ENCODE results near the gene HUS1B.
"Not testable (repeated sequence)": the region's sequence is repeated elsewhere in the genome, so short reads cannot be mapped to it uniquely, and the experiment has no call there.

Gene HUS1B

DNA sequence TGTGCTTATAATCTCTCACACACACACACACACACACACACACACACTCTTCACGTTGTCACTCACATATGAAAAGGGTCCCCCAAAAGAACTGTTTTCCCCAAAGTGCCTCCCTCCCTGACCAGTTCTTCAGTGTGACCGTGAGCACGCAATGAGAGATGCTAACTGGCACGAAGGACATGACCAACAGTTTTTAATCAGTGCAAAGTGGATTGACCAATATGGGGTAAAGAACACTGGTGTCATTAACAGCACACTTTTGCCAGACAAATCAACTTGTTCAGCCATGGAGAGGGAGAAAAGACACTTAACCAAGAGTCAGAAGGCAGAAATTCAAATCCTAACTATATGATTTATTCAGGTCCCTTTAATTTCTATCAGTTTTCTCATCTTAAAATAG is 21.0 kb upstream of the HUS1B start:
- DNase-seq: no peak

DNA sequence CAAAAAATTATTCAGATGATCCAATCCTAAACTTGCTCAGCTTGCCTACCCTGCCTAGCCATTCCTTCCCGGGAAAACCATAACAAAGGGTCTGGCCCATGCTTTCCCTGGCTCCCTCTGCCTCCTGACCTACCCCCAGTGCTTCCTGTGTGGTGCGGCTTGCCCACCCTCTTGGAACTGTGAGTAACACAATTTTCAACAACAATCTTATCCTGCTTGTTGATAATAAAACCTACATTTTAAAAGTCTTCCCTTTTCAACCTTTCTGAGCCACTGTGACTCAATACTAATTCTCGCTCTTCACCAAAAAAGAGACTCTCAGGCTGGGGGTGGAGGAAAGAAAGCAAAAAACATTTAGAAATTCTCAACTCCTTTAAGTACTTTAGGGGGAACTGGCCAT is 18.1 kb upstream of the HUS1B start:
- no peak for DNase-seq

DNA sequence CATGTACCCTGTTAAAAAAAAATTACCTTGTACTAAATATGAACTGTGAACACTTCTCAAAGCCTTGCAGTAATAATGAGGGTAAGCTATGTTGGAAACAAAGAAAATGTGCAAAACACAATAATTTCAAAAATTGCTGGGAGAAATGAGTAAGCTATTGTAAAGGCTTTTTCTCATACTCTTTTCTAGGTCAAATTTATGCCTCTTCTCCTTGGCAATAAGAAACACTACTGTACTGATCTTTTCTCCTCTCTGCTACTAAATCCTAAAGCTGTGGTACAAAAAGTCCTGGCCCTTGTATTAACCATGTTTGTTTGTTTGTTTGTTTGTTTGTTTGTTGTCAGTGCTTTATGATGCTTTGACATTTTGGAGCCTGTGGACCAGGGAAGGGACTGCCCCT is 17.5 kb upstream of the HUS1B start:
- no peak for DNase-seq

DNA sequence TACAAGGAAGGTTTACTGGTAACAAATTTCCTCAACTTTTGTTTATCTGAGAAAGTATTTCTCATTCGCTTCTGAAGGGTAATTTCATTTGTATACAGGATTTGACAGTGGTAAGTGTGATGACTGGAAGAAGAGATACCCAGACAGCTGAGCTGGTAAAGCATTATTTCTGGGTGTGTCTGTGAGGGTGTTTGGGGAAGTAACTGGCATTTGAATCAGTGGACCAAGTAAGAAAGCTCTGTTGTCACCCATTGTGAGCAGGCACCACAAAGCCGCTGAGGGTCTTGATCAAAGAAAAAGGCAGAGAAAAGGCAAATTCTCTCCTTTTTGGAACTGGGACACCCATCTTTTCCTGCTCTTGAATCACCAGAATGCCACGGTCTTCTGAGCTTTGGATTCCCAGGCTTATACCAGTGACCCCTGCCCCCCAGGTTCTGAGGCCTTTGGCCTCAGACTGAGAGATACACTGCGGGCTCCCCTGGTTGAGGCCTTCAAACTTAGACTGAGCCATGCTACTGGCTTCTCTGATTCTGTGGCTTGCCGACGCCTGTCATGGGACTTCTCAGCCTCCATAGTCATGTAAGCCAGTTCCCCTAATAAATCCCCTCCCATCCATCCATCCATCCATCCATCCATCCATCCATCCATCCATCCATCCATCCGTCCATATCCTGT is 10.5 kb upstream of the HUS1B start:
- DNase-seq: no peak

DNA sequence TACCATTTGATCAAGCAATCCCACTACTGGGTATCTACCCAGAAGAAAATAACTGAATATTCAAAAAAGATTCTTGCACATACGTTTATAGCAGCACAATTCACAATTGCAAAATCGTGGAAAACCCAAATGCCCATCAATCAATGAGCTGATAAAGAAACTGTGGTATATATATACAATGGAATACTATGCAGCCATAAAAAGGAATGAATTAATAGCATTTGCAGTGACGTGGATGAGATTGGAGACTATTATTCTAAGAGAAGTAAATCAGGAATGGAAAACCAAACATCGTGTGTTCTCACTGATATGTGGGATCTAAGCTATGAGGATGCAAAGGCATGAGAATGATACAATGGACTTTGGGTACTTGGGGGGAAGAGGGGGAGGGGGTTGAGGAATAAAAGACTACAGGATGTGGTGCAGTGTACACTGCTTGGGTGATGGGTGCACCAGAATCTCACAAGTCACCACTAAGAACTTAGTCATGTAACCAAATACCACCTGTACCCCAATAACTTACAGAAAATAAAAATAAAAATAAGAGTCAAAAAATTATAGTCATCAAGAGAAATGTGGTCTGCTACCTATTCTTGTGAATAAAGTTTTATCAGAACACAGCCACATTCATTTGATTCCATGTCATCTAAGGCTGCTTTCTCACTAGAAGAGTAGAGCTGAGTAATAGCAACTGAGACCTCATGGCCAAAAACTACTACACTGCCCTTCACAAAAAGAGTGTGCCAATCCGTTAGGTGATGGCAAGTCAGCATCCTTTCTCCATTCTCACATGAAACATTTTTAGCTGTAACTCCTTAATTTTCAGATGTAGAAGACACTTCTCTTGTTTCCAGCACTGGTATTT is 8.7 kb upstream of the HUS1B start:
- DNase-seq: no peak

DNA sequence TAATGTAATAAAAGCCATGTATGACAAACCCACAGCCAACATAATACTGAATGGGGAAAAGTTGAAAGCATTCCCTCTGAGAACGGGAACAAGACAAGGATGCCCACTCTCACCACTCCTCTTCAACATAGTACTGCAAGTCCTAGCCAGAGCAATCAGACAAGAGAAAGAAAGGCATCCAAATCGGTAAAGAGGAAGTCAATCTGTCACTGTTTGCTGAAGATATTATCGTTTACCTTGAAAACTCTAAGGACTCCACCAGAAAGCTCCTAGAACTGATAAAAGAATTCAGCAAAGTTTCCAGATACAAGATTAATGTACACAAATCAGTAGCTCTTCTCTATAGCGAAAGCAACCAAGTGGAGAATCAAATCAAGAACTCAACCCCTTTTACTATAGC is 6.9 kb upstream of the HUS1B start:
- not testable (repeated sequence) for DNase-seq

DNA sequence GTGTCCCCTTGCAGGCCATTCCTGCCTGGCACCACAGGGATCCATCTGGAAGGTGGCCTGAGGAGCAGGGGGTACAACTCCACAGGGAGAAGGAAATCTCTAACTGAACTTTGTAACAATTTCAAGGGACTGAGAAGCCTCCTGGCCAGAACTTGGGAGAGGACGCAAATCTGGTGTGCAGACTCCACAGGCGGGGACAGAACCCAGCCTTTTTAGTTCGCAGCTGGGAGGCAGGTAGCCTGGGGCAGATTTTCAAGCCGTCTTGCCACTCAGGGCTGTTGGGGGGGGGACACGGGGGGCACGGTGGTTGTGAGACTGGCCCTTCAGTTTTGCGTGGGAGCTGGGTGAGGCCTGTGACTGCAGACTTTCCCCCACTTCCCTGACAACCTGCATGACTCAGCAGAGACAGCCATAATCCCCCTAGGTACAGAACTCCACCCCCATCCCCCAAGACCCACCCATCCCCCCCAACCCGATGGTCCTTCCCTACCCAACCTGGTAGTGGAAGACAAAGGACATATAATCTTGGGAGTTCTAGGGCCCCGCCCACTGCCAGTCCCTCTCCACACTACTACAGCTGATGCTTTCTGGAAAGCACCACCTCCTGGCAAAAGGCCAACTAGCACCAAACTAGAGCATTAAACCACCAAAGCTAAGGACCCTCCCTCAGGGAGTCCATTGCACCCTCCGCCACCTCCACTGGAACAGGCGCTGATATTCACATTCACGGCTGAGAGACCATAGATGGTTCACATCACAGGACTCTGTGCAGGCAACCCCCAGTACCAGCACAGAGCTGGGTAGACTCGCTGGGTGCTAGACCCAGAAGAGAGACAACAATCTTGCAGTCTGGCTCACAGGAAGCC is 3.0 kb upstream of the HUS1B start:
- no peak for DNase-seq

DNA sequence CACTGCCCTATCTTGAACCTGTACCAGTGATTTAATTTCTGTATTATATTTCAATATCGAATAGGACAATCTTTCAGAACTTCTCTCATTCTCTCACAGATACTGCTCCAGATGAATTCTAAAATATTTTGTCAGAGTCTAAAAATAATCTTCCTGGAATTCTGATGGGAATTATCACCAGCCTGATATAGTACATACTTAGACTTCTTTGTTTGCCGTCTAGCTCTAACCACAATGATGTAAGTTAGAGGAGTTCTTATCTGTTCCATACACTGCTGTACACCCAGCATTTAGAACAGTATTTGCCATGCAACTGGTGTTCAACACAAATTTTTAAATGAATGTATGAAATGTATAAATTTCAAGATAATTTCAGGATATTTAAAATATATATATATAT is 1.3 kb upstream of the HUS1B start:
- no peak for DNase-seq

DNA sequence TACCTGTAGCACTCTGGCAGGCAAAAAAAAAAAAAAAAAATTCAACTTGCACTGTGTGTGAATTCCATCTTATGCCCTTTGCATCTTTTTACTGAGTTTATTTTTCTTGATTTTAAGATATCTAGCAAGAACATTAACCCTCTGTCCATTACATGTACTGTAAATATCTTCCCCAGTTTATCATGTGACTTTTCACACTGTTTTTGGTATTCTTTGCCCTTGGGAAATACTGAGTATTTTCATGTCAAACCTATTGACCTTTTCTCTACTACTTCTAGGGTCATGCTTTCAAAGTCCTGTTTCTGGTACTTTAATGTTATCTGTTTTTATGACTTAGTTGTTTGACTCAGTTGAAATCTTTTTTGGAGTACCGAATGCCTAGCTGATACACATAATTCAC is 843 bp upstream of the HUS1B start:
- DNase-seq: no peak

DNA sequence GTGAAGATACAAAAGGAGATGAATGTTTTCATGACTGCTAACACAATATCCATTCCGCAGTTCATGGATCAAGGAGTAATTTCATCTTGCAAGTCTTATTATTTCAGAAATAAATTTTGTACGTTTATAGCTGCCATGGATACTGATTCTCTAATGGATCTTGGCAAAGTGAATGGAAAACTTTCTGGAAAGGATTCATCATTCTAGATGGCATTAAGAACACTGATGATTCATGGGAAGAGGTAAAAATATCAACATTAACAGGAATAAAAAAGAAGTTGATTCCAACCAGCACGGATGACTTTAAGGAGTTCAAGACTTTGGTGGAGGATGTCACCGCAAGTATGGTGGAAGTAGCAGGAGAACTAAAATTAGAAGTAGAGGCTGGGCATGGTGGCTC is 2.8 kb downstream of the HUS1B start:
- no peak for DNase-seq

DNA sequence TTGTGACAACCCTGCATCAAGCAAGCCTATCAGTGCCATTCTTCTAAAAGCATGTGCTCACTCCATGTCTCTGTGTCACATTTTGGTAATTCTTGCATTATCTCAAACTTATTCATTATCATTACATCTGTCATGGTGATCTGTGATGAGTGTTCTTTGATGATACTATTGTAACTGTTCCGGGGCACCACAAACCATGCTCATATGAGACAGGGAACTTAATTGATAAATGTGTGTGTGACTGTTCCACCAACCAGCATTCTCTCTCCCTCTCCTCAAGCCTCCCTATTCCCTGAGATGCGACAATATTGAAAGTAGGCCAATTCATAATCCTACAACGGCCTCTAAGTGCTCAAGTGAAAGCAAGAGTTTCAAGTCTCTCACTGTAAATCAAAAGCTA is 4.0 kb downstream of the HUS1B start:
- DNase-seq: no peak

DNA sequence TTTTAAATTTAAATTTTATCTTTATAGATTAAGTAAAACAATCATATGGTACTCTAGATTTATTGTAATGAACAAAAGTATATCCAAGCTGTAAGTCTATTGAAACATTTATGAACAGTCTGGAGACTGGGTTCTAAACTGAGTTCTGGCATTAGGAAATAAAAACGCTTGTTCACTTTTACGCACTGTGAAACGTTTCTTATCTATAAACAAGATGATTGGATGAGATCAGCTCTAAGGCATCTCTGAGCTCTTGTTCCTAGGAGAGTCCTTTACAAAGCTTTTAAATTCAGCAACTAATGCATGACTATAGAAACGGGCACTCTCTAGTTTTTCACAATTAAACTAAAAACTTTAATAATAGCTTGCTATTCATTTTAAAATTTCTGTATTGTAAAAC is 6.8 kb downstream of the HUS1B start:
- no peak for DNase-seq

DNA sequence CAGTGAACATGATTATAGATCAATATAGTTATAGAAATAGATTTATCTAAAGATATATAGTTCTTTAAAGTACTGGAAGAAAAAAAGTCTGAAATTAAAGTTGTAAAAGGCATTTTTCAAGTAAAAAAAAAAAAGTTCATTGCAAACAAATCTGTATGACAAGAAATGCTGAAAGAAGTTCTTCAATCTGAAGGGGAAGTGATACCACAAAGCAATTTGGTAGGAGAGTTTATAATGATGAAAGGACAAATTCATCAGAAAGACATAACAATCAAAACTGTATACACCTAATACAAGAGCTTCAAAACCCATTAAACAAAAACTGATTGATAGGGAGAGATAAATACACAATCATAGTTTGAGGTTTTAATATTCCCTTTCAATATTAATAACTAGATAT is 14.1 kb downstream of the HUS1B start:
- DNase-seq: no peak

DNA sequence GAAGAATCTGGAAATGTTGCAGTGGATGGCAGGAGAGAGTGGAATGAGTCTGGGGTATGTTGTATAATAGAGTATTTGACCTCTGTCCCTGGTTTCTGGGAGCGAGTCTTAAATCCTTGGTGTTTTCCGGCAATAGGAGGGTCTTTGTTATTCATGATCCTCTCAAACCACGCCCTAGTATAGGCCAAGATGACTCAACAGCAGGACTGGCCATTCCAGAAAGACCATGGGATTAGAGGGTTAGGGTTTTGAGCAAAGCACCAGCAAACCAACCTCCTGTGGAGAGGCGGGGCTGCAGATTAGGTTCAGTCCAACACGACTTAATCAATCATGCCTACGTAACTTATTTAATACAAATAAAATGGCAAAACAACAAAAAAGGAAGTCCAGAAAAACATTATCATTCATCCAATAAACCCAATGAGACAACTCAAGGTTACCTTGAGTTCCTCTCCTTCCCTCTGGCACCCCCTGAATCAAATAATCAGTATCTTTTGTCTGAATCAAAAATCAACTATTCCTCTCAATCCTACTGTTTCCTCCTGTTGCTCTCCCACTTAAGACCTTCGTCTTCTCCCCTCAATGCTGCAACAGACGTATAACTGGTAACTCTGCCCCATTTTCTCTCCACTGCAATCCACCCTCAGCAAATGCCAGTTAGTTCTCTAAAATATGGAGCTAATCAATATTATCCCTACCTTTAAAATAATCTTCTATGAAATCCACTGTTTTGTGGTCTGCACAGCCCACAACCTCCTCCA is 15.5 kb downstream of the HUS1B start:
- DNase-seq: no peak

DNA sequence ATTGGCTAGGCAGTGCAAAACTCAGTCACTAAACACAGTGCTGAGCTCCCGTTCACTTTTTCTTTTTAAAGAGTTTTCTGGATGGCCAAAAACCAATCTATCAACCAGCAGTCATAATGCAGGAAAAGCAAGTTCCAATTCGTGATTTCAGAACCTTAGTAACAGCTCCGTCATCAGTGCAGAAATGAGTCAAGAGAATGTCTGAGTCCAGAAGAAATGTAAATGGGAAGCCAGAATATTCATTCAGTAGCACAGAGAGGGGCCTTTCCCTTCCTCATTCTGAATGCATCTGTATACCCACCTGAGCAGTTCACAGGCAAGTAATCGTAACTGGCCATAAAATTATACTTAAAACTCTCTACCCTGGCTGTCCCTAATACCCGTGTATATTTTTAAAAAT is 20.4 kb downstream of the HUS1B start:
- DNase-seq: no peak

DNA sequence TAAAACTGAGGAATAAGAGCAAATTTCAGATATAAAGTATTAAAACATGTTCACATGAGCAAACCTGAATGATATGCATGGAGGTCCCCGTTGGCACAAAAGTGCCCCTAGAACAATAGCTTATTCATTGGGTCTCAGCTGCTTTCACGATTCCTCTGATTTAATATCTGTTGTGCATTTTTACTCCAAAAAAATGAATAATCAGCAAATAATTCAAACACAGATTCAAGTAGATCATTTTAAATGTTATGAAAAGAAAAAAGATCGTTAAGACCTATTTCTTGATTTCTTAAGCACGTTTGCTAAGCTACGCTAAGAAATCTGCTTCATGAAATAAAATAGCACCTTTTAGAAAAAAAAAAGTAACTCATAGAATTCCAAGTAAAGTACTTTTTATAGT is 21.7 kb downstream of the HUS1B start:
- DNase-seq: no peak

DNA sequence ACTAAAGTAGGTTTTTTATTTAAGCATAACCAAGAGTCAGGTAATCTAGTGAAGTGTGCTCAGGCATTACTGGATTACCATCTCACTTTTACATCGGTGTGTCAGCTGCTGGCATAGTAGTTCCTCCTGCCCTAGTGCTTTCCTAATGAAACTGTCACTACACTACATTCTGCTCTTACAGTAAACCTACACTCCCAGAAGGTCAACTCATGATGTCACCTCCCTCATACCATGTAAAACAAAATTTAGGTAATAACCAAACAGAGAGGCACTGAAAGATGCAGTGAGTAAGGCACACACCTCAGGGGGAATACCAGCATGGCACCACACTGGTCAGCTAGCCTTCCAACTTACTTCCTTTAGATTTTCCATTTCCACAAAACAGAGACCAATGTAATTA is 23.3 kb downstream of the HUS1B start:
- no peak for DNase-seq

DNA sequence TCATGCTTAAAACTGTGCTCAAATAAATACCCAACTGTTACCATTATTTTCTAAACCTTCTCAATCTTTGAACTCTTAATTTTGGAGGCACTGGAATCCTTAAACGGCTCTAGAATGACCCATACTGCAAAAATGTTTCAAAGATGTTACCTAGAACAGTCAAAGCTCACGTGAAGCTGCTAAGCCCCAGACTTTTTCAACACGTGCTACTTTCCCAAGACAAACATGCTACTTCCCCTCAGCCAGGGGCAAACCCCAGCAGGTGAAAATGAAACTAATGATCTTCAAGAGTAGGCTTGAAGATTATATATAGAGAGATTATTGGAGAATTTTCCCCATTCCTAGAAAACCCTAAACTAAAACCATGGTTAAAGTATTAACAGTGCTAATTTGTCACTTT is 28.1 kb downstream of the HUS1B start:
- DNase-seq: no peak

DNA sequence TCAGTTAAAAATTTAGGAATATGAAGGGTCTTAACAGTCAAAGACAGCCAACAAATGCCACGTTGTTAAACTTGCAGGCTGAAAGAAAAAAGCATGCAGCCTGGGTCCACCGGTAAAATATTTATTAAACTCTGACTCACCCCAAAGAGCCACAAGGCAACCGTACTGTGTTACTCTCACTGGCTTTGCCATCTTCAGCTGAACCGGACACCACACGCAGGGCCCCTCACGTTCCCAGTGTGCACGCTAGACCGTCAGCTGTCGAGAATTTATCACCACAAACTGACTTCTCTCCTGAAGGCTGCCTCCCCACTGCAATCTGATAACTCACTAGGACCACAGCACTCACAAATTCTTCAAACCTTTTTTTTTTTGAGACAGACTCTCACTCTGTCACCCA is 30.7 kb downstream of the HUS1B start:
- no peak for DNase-seq

DNA sequence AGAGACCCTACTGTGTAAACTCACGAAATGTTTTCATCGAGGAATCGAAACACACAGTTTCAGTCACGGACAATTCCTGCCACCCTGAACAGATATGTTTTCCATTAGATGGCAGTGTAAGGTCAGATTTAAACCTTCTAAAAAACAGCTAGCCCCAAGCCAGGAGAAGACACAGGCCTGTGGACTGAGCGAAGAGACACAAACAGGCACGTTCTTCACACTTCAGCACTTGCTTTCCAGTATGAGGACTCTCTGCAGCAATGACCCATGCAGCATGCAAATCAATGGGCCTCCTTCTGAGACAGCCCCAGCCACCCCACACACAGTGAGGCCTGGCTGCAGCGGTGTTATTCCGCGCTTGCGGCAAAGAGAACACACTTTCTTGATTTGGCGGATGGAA is 31.9 kb downstream of the HUS1B start:
- DNase-seq: no peak

DNA sequence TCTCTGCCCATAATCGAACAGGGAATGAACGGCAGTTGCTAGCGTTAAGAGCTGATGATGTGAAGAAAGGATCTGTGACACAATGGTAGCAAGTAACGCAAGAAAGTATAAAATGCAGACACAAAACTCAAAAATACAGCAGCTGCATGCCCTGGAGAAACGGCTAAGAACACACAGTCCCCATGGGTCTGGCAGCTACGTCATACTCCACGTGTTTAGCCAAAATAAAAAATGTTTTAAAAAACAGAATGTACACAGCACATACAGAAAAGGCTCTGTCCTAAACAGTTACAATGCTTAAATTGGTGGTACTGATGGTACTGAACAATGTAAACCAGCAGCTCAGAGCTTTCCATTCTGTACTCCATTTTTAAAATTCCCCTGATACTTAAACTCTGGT is 34.4 kb downstream of the HUS1B start:
- no peak for DNase-seq

DNA sequence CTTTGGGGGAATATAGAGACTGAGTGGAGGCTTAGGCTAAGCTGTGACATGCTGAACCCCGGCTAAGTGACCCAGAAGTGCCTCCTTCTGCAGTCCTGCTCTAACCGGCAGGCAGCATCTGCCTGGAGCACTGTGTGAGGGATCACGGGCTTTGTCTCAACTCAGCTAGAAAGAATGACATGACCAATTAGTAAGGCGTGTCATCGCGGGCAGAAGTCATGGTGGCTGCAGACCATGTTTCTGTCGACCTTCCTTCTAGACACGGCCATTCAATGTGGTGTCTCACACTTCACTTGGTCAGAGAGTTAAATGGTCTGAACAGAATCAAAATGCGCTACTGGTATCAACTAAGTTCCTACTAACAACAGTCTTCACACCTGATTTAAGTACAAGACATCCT is 35.0 kb downstream of the HUS1B start:
- no peak for DNase-seq

DNA sequence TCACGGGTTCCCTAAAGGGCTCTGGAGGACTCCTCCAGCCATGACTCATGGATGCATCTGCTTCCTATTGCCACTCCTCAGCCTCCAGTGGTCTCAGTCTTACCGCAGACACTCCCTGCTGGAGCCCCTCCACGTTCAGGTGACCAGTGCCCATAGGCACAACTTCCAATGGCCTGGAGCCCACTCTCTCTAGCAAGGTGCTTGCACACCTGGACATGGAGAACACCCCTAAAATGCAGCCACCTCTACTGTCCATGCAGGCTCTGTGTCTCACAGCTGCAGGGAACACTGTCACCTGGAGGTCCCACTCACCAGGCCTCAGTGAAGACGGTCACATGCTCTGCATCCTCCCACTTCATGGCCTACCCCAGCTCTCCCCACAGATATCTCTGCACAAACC is 36.0 kb downstream of the HUS1B start:
- DNase-seq: no peak

All from NCI-H524 treated with DMSO at 0.1 percent for 48 hours (cell line).